H54 (cell line): Measurements from ENCODE around the gene NACAD.

Experiments
- DNase-seq: peaks from one replicate; pipeline ENCODE4 v3.0.0; 2011; ENCODE audit warnings: low spot score, mixed read lengths; ENCODE audit not compliant: insufficient read length
- FAIRE-seq: peaks from 3 replicates; lab custom pipeline; 2011; peaks lifted over from hg19 to GRCh38; lab: Jason Lieb, UNC
- POLR2A ChIP-seq: IDR thresholded peaks from 2 replicates; pipeline ENCODE4 v1.6.1; 2011; ENCODE audit warnings: low read depth, mild to moderate bottlenecking, low read length

NACAD gene

GRCh38 chr7:45069444-45070253 is 19.1 kb downstream of the NACAD start:
- DNase-seq (no peak), FAIRE-seq (no peak)
- no peak for TF ChIP-seq POLR2A

GRCh38 chr7:45068236-45069023 is 20.3 kb downstream of the NACAD start:
- no peak for FAIRE-seq
- no peak for TF ChIP-seq POLR2A
- DNase-seq: no peak

- FAIRE-seq (no peak), DNase-seq (no peak)
- TF ChIP-seq POLR2A: no peak
Measured at GRCh38 chr7:45067582-45067981, 21.2 kb downstream of the NACAD start.

- DNase-seq (no peak), FAIRE-seq (no peak)
- no peak for TF ChIP-seq POLR2A
Measured at GRCh38 chr7:45066409-45066808, 22.4 kb downstream of the NACAD start.

- no peak for TF ChIP-seq POLR2A
- no peak for FAIRE-seq
- no peak for DNase-seq
Measured at GRCh38 chr7:45065031-45065995, 23.5 kb downstream of the NACAD start.

GRCh38 chr7:45064047-45064725 is 24.6 kb downstream of the NACAD start:
- no peak for TF ChIP-seq POLR2A
- no peak for DNase-seq
- no peak for FAIRE-seq

GRCh38 chr7:45061806-45062425 is 26.9 kb downstream of the NACAD start:
- FAIRE-seq (no peak), DNase-seq (no peak)
- no peak for TF ChIP-seq POLR2A

GRCh38 chr7:45061352-45061751 is 27.4 kb downstream of the NACAD start:
- DNase-seq (no peak), FAIRE-seq (no peak)
- TF ChIP-seq POLR2A: no peak

- FAIRE-seq (no peak), DNase-seq (no peak)
- TF ChIP-seq POLR2A: no peak
Measured at GRCh38 chr7:45060295-45060694, 28.5 kb downstream of the NACAD start.

- TF ChIP-seq POLR2A: no peak
- FAIRE-seq: no peak
- DNase-seq: no peak
Measured at GRCh38 chr7:45057878-45058277, 30.9 kb downstream of the NACAD start.

GRCh38 chr7:45055594-45056219 is 33.1 kb downstream of the NACAD start:
- FAIRE-seq (no peak), DNase-seq (no peak)
- no peak for TF ChIP-seq POLR2A

GRCh38 chr7:45055016-45055415 is 33.8 kb downstream of the NACAD start:
- FAIRE-seq (no peak), DNase-seq (no peak)
- TF ChIP-seq POLR2A: no peak
